WTC11 (cell line): Measurements from ENCODE around the gene JAML. TPM values are rescaled to one million over a fixed set of nuclear protein-coding genes. Genes with fewer than 3 reads are reported as not detected.

Experiments used
- ATAC-seq: fragments of 200-7000 bp; cut with Tn5 transposase; 2 replicates; pipeline ENCODE4 v1.10.0; 2021; ENCODE audit warnings: mild to moderate bottlenecking, moderate library complexity
- CTCF ChIA-PET: fragments of 300-600 bp; sonication (Branson Sonifier 250); formaldehyde crosslinking; loops from one replicate; lab custom pipeline; 2021; ENCODE audit warnings: antibody characterized with exemption; lab: Charles Lee
- POLR2A ChIA-PET: fragments of 350-600 bp; sonication (Branson Sonifier 250); formaldehyde crosslinking; loops from one replicate; lab custom pipeline; 2021; ENCODE audit warnings: antibody characterized with exemption; lab: Charles Lee
- DNase-seq: peaks from one replicate; pipeline ENCODE4 v3.0.0; 2021; ENCODE audit warnings: low spot score
- H3K27ac Mint-ChIP-seq: 2 replicates; pipeline ENCODE4 v1.8.0; 2021; ENCODE audit warnings: mixed read lengths
- H3K27me3 Mint-ChIP-seq: 2 replicates; pipeline ENCODE4 v1.8.0; 2021; ENCODE audit warnings: low read depth, mild to moderate bottlenecking, moderate library complexity, mixed read lengths
- H3K36me3 Mint-ChIP-seq: 2 replicates; pipeline ENCODE4 v1.8.0; 2021; ENCODE audit warnings: mixed read lengths
- H3K4me1 Mint-ChIP-seq: 2 replicates; pipeline ENCODE4 v1.8.0; 2022; ENCODE audit warnings: mixed read lengths
- H3K4me3 Mint-ChIP-seq: 2 replicates; pipeline ENCODE4 v1.8.0; 2021; ENCODE audit warnings: mild to moderate bottlenecking, moderate library complexity, mixed read lengths
- H3K9me3 Mint-ChIP-seq: 2 replicates; pipeline ENCODE4 v1.8.0; 2021; ENCODE audit warnings: mixed read lengths
- CBFB ChIP-seq: sonication (generic); formaldehyde crosslinking; IDR thresholded peaks from 2 replicates; pipeline ENCODE4 v1.8.1; 2022; ENCODE audit warnings: mild to moderate bottlenecking, low read depth, missing genetic modification reagents
- CREB1 ChIP-seq: sonication (generic); formaldehyde crosslinking; IDR thresholded peaks from 2 replicates; pipeline ENCODE4 v1.8.0; 2023; ENCODE audit warnings: mild to moderate bottlenecking, missing genetic modification reagents
- CREM ChIP-seq: sonication (generic); formaldehyde crosslinking; IDR thresholded peaks from 2 replicates; pipeline ENCODE4 v1.8.1; 2022; ENCODE audit warnings: mild to moderate bottlenecking, missing genetic modification reagents, moderate library complexity
- ELF4 ChIP-seq: sonication (generic); formaldehyde crosslinking; IDR thresholded peaks from 2 replicates; pipeline ENCODE4 v1.8.1; 2022; ENCODE audit warnings: low read depth, mild to moderate bottlenecking, moderate library complexity, missing genetic modification reagents
- EMX1 ChIP-seq: fragments of 250-450 bp; sonication (Bioruptor Pico); IDR thresholded peaks from 2 replicates; pipeline ENCODE4 v1.8.0; 2021; ENCODE audit warnings: mild to moderate bottlenecking
- FOXP1 ChIP-seq: sonication (generic); formaldehyde crosslinking; IDR thresholded peaks from 2 replicates; pipeline ENCODE4 v1.8.0; 2022; ENCODE audit warnings: missing genetic modification reagents, mild to moderate bottlenecking, moderate library complexity, borderline replicate concordance
- FOXP4 ChIP-seq: sonication (generic); formaldehyde crosslinking; IDR thresholded peaks from 2 replicates; pipeline ENCODE4 v1.8.0; 2022; ENCODE audit warnings: mild to moderate bottlenecking, missing genetic modification reagents
- GTF2I ChIP-seq: fragments of 250-450 bp; sonication (Bioruptor Pico); conservative IDR thresholded peaks from 2 replicates; pipeline ENCODE4 v1.4.0; 2021; ENCODE audit warnings: mild to moderate bottlenecking
- HMGA2 ChIP-seq: fragments of 250-450 bp; sonication (Bioruptor Pico); IDR thresholded peaks from 2 replicates; pipeline ENCODE4 v1.4.0; 2021; ENCODE audit warnings: mild to moderate bottlenecking, moderate library complexity
- HMGXB4 ChIP-seq: sonication (generic); formaldehyde crosslinking; IDR thresholded peaks from 2 replicates; pipeline ENCODE4 v1.8.1; 2023; ENCODE audit warnings: mild to moderate bottlenecking, moderate library complexity, missing genetic modification reagents
- IRF1 ChIP-seq: sonication (generic); formaldehyde crosslinking; IDR thresholded peaks from 2 replicates; pipeline ENCODE4 v1.8.0; 2023; ENCODE audit warnings: missing genetic modification reagents
- IRF2 ChIP-seq: sonication (generic); formaldehyde crosslinking; IDR thresholded peaks from 2 replicates; pipeline ENCODE4 v1.8.0; 2022; ENCODE audit warnings: low read depth, missing genetic modification reagents, borderline replicate concordance
- MXD4 ChIP-seq: fragments of 250-450 bp; sonication (Bioruptor Pico); IDR thresholded peaks from 2 replicates; pipeline ENCODE4 v1.8.0; 2021; ENCODE audit warnings: mild to moderate bottlenecking, moderate library complexity, borderline replicate concordance
- NR1H2 ChIP-seq: sonication (generic); formaldehyde crosslinking; IDR thresholded peaks from 2 replicates; pipeline ENCODE4 v1.9.0; 2021; ENCODE audit warnings: mild to moderate bottlenecking, moderate library complexity, missing genetic modification reagents
- NR2C2 ChIP-seq: sonication (generic); formaldehyde crosslinking; IDR thresholded peaks from 2 replicates; pipeline ENCODE4 v1.8.0; 2022; ENCODE audit warnings: mild to moderate bottlenecking, missing genetic modification reagents
- RORB ChIP-seq: fragments of 250-450 bp; sonication (Bioruptor Pico); IDR thresholded peaks from 2 replicates; pipeline ENCODE4 v1.9.0; 2021; ENCODE audit warnings: mild to moderate bottlenecking
- STAT6 ChIP-seq: sonication (generic); formaldehyde crosslinking; conservative IDR thresholded peaks from 2 replicates; pipeline ENCODE4 v1.8.1; 2023; ENCODE audit warnings: mild to moderate bottlenecking, low read depth, missing genetic modification reagents, moderate library complexity
- TEAD1 ChIP-seq: sonication (generic); formaldehyde crosslinking; IDR thresholded peaks from 2 replicates; pipeline ENCODE4 v1.8.0; 2022; ENCODE audit warnings: mild to moderate bottlenecking, missing genetic modification reagents
- USF1 ChIP-seq: sonication (generic); formaldehyde crosslinking; IDR thresholded peaks from 2 replicates; pipeline ENCODE4 v1.8.0; 2022; ENCODE audit warnings: mild to moderate bottlenecking, missing genetic modification reagents
- USF2 ChIP-seq: sonication (generic); formaldehyde crosslinking; IDR thresholded peaks from 2 replicates; pipeline ENCODE4 v1.8.1; 2023; ENCODE audit warnings: mild to moderate bottlenecking, missing genetic modification reagents, moderate library complexity
- ZNF232 ChIP-seq: sonication (generic); formaldehyde crosslinking; IDR thresholded peaks from 2 replicates; pipeline ENCODE4 v1.8.0; 2022; ENCODE audit warnings: mild to moderate bottlenecking, missing genetic modification reagents
- ZNF396 ChIP-seq: fragments of 250-450 bp; sonication (Bioruptor Pico); IDR thresholded peaks from 2 replicates; pipeline ENCODE4 v1.8.0; 2021; ENCODE audit warnings: mild to moderate bottlenecking, moderate library complexity, borderline replicate concordance
- ZNF512 ChIP-seq: sonication (generic); formaldehyde crosslinking; IDR thresholded peaks from 2 replicates; pipeline ENCODE4 v1.8.1; 2022; ENCODE audit warnings: missing genetic modification reagents, borderline replicate concordance
- ZNF671 ChIP-seq: fragments of 250-450 bp; sonication (Bioruptor Pico); IDR thresholded peaks from 2 replicates; pipeline ENCODE4 v1.8.0; 2021; ENCODE audit warnings: mild to moderate bottlenecking
- total RNA-seq: library from RNA; stranded (reverse); gene quantifications from 3 replicates; pipeline ENCODE4 v1.2.3, GENCODE V29; 2021

The JAML gene
- total RNA-seq, 1 experiment from 2014 or later: 0.24 TPM

GRCh38 chr11:118149493-118149892, 75.3 kb downstream of the JAML start:
- ATAC-seq (no peak), DNase-seq (no peak)
- POLR2A ChIA-PET: no interaction called here
- Mint-ChIP-seq H3K27me3 (peaks cover 77% of the 10 kb centered on the region), H3K4me3 (no peak overlapping the region), H3K4me1 (peaks cover 47% of the 10 kb centered on the region), H3K27ac (no peak overlapping the region), H3K36me3 (no peaks in the 10 kb centered on the region), H3K9me3 (no peaks in the 10 kb centered on the region)
- CTCF ChIA-PET: interaction anchor here (0.6 to 9.0 kb wide), 6 partner anchors 21 to 204 kb away, joined by 3 to 153 read pairs (median 4); no protein-coding TSS in a partner anchor
- TF ChIP-seq RORB (CRISPR knock-in tag) (no peak), ZNF512 (no peak), FOXP1 (CRISPR knock-in tag) (no peak), EMX1 (CRISPR knock-in tag) (no peak), NR1H2 (no peak), STAT6 (CRISPR knock-in tag) (no peak), HMGXB4 (CRISPR knock-in tag) (no peak), MXD4 (CRISPR knock-in tag) (no peak), NR2C2 (CRISPR knock-in tag) (no peak), CREM (CRISPR knock-in tag) (no peak), USF1 (CRISPR knock-in tag) (no peak), GTF2I (CRISPR knock-in tag) (no peak)

GRCh38 chr11:118148856-118149255, 76.0 kb downstream of the JAML start:
- POLR2A ChIA-PET: no interaction called here
- H3K27me3 Mint-ChIP-seq: peaks cover 77% of the 10 kb centered on the region
- H3K4me1 Mint-ChIP-seq: peaks cover 42% of the 10 kb centered on the region
- DNase-seq: no peak
- ATAC-seq: no peak
- CTCF ChIA-PET: interaction anchor here (0.6 to 9.0 kb wide), 6 partner anchors 22 to 205 kb away, joined by 3 to 153 read pairs (median 4); no protein-coding TSS in a partner anchor
- H3K36me3 Mint-ChIP-seq: no peaks in the 10 kb centered on the region
- H3K4me3 Mint-ChIP-seq: no peak overlapping the region
- no peak overlapping the region for H3K27ac Mint-ChIP-seq
- no peaks in the 10 kb centered on the region for H3K9me3 Mint-ChIP-seq
- TF ChIP-seq HMGA2 (CRISPR knock-in tag) (no peak), TEAD1 (CRISPR knock-in tag) (no peak)

GRCh38 chr11:118148240-118148639, 76.6 kb downstream of the JAML start:
- no peak overlapping the region for H3K4me3 Mint-ChIP-seq
- peaks cover 38% of the 10 kb centered on the region for H3K4me1 Mint-ChIP-seq
- H3K27ac Mint-ChIP-seq: no peak overlapping the region
- DNase-seq (no peak), ATAC-seq (no peak)
- H3K9me3 Mint-ChIP-seq: no peaks in the 10 kb centered on the region
- POLR2A ChIA-PET: no interaction called here
- CTCF ChIA-PET: interaction anchor here (1.3 to 9.0 kb wide), 3 partner anchors 9 to 50 kb away, joined by 5 to 153 read pairs (median 5); no protein-coding TSS in a partner anchor
- H3K27me3 Mint-ChIP-seq: peaks cover 75% of the 10 kb centered on the region
- H3K36me3 Mint-ChIP-seq: no peaks in the 10 kb centered on the region
- TF ChIP-seq FOXP4 (CRISPR knock-in tag) (no peak), CBFB (no peak), CREB1 (CRISPR knock-in tag) (no peak), ZNF671 (CRISPR knock-in tag) (no peak), ZNF396 (CRISPR knock-in tag) (no peak), ZNF232 (no peak), USF2 (no peak), CREM (CRISPR knock-in tag) (no peak), ELF4 (CRISPR knock-in tag) (no peak), IRF2 (CRISPR knock-in tag) (no peak), IRF1 (CRISPR knock-in tag) (no peak)
